DND-41 (cell line): ENCODE data around the gene LRIT1.

Experiments used
- EZH2 ChIP-seq: IDR thresholded peaks from 3 replicates; pipeline ENCODE4 v1.6.1; 2012; ENCODE audit warnings: borderline replicate concordance, low read depth, mild to moderate bottlenecking, moderate library complexity, low read length, inconsistent platforms; ENCODE audit not compliant: severe bottlenecking
- TF ChIP-seq, protein P1 (sequence below): IDR thresholded peaks from 2 replicates; pipeline ENCODE4 v1.5.1; 2012; ENCODE audit warnings: borderline replicate concordance, low read length, moderate library complexity, mild to moderate bottlenecking; ENCODE audit not compliant: poor library complexity, severe bottlenecking; ENCODE audit errors: extremely low read depth

DNA sequence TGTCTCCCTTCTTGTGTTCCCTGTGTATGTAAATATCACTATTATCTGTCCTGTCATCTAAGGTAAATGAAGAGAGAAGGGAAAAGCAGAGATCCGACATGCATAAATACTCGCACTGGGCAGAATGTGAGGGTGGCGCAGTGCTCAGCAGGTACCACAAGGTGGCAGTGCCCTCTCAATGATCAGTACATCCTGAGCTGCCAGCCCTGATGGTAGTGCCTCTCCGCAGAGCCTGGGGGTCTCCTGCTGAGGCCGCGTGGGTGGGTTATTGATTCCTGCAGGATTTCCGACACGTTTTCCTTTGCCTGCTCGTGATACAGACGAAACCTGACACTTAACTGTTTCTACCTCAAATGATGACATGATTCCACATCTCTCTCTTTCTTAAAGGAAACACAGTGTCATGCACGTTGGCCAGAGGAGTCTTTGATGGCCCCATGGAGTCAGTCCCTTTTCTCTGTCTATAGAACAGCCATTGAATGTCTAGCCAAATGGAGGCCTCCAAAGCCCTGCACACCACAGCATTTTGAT, 23.3 kb upstream of the LRIT1 start:
- TF ChIP-seq, protein P1, sequence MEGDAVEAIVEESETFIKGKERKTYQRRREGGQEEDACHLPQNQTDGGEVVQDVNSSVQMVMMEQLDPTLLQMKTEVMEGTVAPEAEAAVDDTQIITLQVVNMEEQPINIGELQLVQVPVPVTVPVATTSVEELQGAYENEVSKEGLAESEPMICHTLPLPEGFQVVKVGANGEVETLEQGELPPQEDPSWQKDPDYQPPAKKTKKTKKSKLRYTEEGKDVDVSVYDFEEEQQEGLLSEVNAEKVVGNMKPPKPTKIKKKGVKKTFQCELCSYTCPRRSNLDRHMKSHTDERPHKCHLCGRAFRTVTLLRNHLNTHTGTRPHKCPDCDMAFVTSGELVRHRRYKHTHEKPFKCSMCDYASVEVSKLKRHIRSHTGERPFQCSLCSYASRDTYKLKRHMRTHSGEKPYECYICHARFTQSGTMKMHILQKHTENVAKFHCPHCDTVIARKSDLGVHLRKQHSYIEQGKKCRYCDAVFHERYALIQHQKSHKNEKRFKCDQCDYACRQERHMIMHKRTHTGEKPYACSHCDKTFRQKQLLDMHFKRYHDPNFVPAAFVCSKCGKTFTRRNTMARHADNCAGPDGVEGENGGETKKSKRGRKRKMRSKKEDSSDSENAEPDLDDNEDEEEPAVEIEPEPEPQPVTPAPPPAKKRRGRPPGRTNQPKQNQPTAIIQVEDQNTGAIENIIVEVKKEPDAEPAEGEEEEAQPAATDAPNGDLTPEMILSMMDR, result peak; percentile 99
- TF ChIP-seq EZH2, result no peak
